ENCODE results near the gene ACTMAP. TPM values are rescaled to one million over a fixed set of nuclear protein-coding genes. Genes with fewer than 3 reads are reported as not detected.
A peak's percentile ranks its signal among the peaks of the same experiment; 100 is the strongest.

ACTMAP gene
- total RNA-seq, 3 donors from 2014 or later (not counting 1 experiment from before 2014, with no cell fraction given) = 5.9 to 9.6 (median 8.2) TPM

GRCh38 chr19:40713939-40714338 is 36.3 kb downstream of the ACTMAP start:
- no peaks in the 10 kb centered on the region for H3K27me3 Mint-ChIP-seq (ENCODE audit: low read depth in 2 of 2)
- Histone ChIP-seq H3K27ac (ENCODE audit: low read length) (peak overlapping the region; percentile 92), H3K4me3 (ENCODE audit: low read length) (peak overlapping the region; percentile 35), H3K4me1 (ENCODE audit: control insufficient read depth, insufficient read depth, low read length) (peaks cover 46% of the 10 kb centered on the region), H3K36me3 (ENCODE audit: control insufficient read depth, insufficient read depth, low read length) (peaks cover 11% of the 10 kb centered on the region), H3K9me3 (ENCODE audit: control insufficient read depth, insufficient read depth, low read length) (no peaks in the 10 kb centered on the region), H3K27me3 (ENCODE audit: control insufficient read depth, insufficient read depth, low read length) (no peaks in the 10 kb centered on the region)
- intact Hi-C loops (cut with micrococcal nuclease) = loop anchor here (1.0 kb wide), 1 partner anchor 24 kb away; the partner anchor contains the start of gene NUMBL
- ATAC-seq (no peak), DNase-seq (peak in 1 of 2 donors; percentile 28)
- WGBS (ENCODE audit: insufficient coverage) = 64% methylated on average over 6 of the region's 11 CpGs
- TF ChIP-seq CTCF (IDR thresholded peaks at IDR 0.05) = no peak
- H3K27ac Mint-ChIP-seq = peak overlapping the region; percentile 99
- peaks cover 3% of the 10 kb centered on the region for H3K36me3 Mint-ChIP-seq
- H3K9me3 Mint-ChIP-seq = no peaks in the 10 kb centered on the region
- peaks cover 38 to 55% of the 10 kb centered on the region in 2 donors for H3K4me1 Mint-ChIP-seq
- H3K4me3 Mint-ChIP-seq = peak overlapping the region; percentile 76

- Histone ChIP-seq H3K9me3 (ENCODE audit: control insufficient read depth, insufficient read depth, low read length) (no peaks in the 10 kb centered on the region), H3K27me3 (ENCODE audit: control insufficient read depth, insufficient read depth, low read length) (no peaks in the 10 kb centered on the region), H3K4me1 (ENCODE audit: control insufficient read depth, insufficient read depth, low read length) (peaks cover 12% of the 10 kb centered on the region), H3K4me3 (ENCODE audit: low read length) (no peak overlapping the region), H3K36me3 (ENCODE audit: control insufficient read depth, insufficient read depth, low read length) (peaks cover 34% of the 10 kb centered on the region), H3K27ac (ENCODE audit: low read length) (no peak overlapping the region)
- intact Hi-C loops (cut with micrococcal nuclease) = no loop called here
- DNase-seq = no peak
- WGBS (ENCODE audit: insufficient coverage) = 94% methylated on average over 5 of the region's 5 CpGs
- peaks cover 11 to 27% of the 10 kb centered on the region in 2 donors for H3K4me1 Mint-ChIP-seq
- H3K36me3 Mint-ChIP-seq = peaks cover 6% of the 10 kb centered on the region
- TF ChIP-seq CTCF (IDR thresholded peaks at IDR 0.05) = no peak
- ATAC-seq = no peak
- no peak overlapping the region for H3K4me3 Mint-ChIP-seq
- H3K27ac Mint-ChIP-seq = no peak overlapping the region
- H3K9me3 Mint-ChIP-seq = no peaks in the 10 kb centered on the region
- H3K27me3 Mint-ChIP-seq (ENCODE audit: low read depth in 2 of 2) = no peaks in the 10 kb centered on the region
Observed at GRCh38 chr19:40709817-40710216, 40.5 kb downstream of the ACTMAP start.

- Histone ChIP-seq H3K4me1 (ENCODE audit: control insufficient read depth, insufficient read depth, low read length) (no peaks in the 10 kb centered on the region), H3K36me3 (ENCODE audit: control insufficient read depth, insufficient read depth, low read length) (peaks cover 54% of the 10 kb centered on the region), H3K4me3 (ENCODE audit: low read length) (no peak overlapping the region), H3K9me3 (ENCODE audit: control insufficient read depth, insufficient read depth, low read length) (no peaks in the 10 kb centered on the region), H3K27ac (ENCODE audit: low read length) (no peak overlapping the region), H3K27me3 (ENCODE audit: control insufficient read depth, insufficient read depth, low read length) (no peaks in the 10 kb centered on the region)
- Mint-ChIP-seq H3K27ac (peak overlapping the region in 1 of 2 donors; percentile 23), H3K27me3 (ENCODE audit: low read depth in 2 of 2) (no peaks in the 10 kb centered on the region), H3K9me3 (no peaks in the 10 kb centered on the region), H3K36me3 (peaks cover 6% of the 10 kb centered on the region), H3K4me3 (no peak overlapping the region), H3K4me1 (peaks cover 0 to 19% of the 10 kb centered on the region in 2 donors)
- no peak for DNase-seq
- WGBS (ENCODE audit: insufficient coverage) = over 99% methylated on average over 7 of the region's 7 CpGs
- no peak for TF ChIP-seq CTCF (IDR thresholded peaks at IDR 0.05)
- no peak for ATAC-seq
- intact Hi-C loops (cut with micrococcal nuclease) = no loop called here
Observed at GRCh38 chr19:40707615-40708014, 42.7 kb downstream of the ACTMAP start.

GRCh38 chr19:40705950-40706619 is 44.2 kb downstream of the ACTMAP start:
- H3K27ac ChIP-seq (ENCODE audit: low read length) = no peak overlapping the region
- H3K27ac Mint-ChIP-seq = no peak overlapping the region
- no peaks in the 10 kb centered on the region for H3K9me3 ChIP-seq (ENCODE audit: control insufficient read depth, insufficient read depth, low read length)
- peaks cover 7% of the 10 kb centered on the region for H3K36me3 Mint-ChIP-seq
- no peaks in the 10 kb centered on the region for H3K9me3 Mint-ChIP-seq
- ATAC-seq (no peak), DNase-seq (no peak)
- peaks cover 0 to 13% of the 10 kb centered on the region in 2 donors for H3K4me1 Mint-ChIP-seq
- intact Hi-C loops (cut with micrococcal nuclease) = no loop called here
- no peak overlapping the region for H3K4me3 Mint-ChIP-seq
- no peak overlapping the region for H3K4me3 ChIP-seq (ENCODE audit: low read length)
- H3K27me3 ChIP-seq (ENCODE audit: control insufficient read depth, insufficient read depth, low read length) = no peaks in the 10 kb centered on the region
- H3K36me3 ChIP-seq (ENCODE audit: control insufficient read depth, insufficient read depth, low read length) = peaks cover 63% of the 10 kb centered on the region
- no peaks in the 10 kb centered on the region for H3K4me1 ChIP-seq (ENCODE audit: control insufficient read depth, insufficient read depth, low read length)
- 98% methylated on average over 6 of the region's 7 CpGs for WGBS (ENCODE audit: insufficient coverage)
- H3K27me3 Mint-ChIP-seq (ENCODE audit: low read depth in 2 of 2) = no peaks in the 10 kb centered on the region
- no peak for TF ChIP-seq CTCF (IDR thresholded peaks at IDR 0.05)
